Measurements from ENCODE around the gene KLHL36. TPM values are rescaled to one million over a fixed set of nuclear protein-coding genes. Genes with fewer than 3 reads are reported as not detected.
A peak's percentile ranks its signal among the peaks of the same experiment; 100 is the strongest.

KLHL36 gene
- total RNA-seq, 6 experiments from 2014 or later: 20.1 to 31.3 (median 21.9) TPM

DNA sequence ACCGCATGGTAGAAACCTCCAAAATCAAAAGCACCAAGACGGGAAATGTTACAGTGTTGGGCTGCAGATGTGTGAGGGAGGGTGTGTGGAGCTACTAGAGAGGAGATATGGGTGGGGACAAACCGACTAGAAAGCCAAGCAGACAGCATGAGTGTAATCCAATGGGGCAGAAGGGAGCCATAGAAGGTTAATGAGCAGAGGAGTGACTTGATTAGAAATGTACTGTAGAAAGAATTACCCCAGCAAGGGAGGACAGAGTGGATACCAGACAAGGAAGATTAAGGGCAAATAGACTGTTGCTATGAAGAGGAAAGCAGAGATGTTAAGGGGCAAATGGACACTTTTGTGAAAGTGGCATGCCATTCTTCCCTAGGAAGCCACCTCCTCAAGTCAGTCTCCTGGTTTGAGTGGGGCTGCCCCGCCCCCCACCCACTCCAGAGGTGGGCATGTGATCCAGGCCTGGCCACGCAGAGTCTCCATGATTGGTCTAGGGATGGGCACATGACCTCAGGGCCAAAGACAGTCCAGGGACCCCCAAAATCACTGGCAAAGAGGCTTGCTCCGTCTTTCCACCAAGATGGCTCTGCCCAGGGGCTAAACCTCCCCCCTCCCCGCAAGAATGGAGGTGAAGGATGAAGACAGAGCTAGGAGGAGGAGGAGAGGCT lies 34.8 kb upstream of the KLHL36 start:
- H3K9me3 ChIP-seq: no peaks in the 10 kb centered on the region
- intact Hi-C loops (cut with DNase I): loop anchor here in 1 of 2 donors (5.0 kb wide), 1 partner anchor 91 kb away; no protein-coding TSS in a partner anchor
- no peak for TF ChIP-seq POLR2A (IDR thresholded peaks at IDR 0.05)
- TF ChIP-seq, protein P1, sequence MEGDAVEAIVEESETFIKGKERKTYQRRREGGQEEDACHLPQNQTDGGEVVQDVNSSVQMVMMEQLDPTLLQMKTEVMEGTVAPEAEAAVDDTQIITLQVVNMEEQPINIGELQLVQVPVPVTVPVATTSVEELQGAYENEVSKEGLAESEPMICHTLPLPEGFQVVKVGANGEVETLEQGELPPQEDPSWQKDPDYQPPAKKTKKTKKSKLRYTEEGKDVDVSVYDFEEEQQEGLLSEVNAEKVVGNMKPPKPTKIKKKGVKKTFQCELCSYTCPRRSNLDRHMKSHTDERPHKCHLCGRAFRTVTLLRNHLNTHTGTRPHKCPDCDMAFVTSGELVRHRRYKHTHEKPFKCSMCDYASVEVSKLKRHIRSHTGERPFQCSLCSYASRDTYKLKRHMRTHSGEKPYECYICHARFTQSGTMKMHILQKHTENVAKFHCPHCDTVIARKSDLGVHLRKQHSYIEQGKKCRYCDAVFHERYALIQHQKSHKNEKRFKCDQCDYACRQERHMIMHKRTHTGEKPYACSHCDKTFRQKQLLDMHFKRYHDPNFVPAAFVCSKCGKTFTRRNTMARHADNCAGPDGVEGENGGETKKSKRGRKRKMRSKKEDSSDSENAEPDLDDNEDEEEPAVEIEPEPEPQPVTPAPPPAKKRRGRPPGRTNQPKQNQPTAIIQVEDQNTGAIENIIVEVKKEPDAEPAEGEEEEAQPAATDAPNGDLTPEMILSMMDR (IDR thresholded peaks at IDR 0.05): no peak
- ATAC-seq: no peak
- peaks cover 0 to 7% (median 0%) of the 10 kb centered on the region in 4 donors for H3K4me1 ChIP-seq
- H3K36me3 ChIP-seq: no peaks in the 10 kb centered on the region
- peaks cover 0 to 9% of the 10 kb centered on the region in 2 donors for H3K27me3 ChIP-seq
- DNase-seq: no peak
- H3K27ac ChIP-seq: no peak overlapping the region
- H3K4me3 ChIP-seq: no peak overlapping the region
- WGBS (ENCODE audit: insufficient coverage, low coverage, low lambda C conversion rate, missing lambda C conversion rate): 79% methylated on average over 4 of the region's 7 CpGs

DNA sequence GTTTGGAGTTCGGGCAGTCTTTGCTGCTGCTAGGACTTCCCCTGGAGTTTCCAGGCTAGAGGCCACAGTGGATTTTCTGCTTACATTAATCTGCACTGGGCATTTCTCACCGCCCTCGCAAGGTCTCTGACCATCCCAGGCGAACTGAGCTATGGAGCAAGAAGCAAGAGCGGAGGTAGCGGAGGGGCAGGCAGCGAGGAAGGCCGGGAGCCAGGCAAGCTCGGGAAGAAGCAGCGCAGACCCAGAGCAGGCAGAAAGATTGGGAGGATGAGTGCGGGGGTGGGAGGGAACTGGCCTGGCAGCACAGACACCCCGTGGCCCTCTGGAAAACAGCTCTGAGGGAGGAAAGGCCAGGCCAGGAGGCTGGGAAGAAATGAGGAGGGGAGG lies 34.2 kb upstream of the KLHL36 start:
- WGBS (ENCODE audit: insufficient coverage, low coverage, low lambda C conversion rate, missing lambda C conversion rate): 56% methylated on average over 12 of the region's 12 CpGs
- Histone ChIP-seq H3K4me1 (peaks cover 0 to 7% (median 0%) of the 10 kb centered on the region in 4 donors), H3K36me3 (no peaks in the 10 kb centered on the region), H3K27ac (no peak overlapping the region), H3K9me3 (no peaks in the 10 kb centered on the region), H3K27me3 (peaks cover 0 to 9% of the 10 kb centered on the region in 2 donors), H3K4me3 (no peak overlapping the region)
- TF ChIP-seq, protein P1 (IDR thresholded peaks at IDR 0.05): no peak
- TF ChIP-seq POLR2A (IDR thresholded peaks at IDR 0.05): no peak
- ATAC-seq (peak in 1 of 4 donors; percentile 2), DNase-seq (no peak)
- intact Hi-C loops (cut with DNase I): loop anchor here in 1 of 2 donors (5.0 kb wide), 1 partner anchor 92 kb away; no protein-coding TSS in a partner anchor

DNA sequence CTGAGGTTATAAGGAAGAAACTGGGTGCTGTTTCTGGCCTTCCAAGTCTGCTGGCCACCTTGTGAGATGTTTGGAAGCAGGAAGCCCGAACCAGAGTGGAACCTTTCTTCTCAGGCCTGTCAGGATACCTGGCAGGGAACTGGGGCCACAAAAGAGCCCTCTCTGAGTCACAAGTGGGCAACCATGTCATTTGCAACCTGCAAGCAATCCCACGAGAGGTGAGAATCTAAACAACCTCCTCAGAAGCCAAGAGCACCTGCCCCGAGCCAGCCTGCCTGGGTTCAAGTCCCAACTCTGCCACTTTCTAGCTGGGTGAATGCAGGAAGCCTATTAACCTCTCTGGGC lies 33.7 kb upstream of the KLHL36 start:
- Histone ChIP-seq H3K4me3 (no peak overlapping the region), H3K27ac (no peak overlapping the region), H3K27me3 (peaks cover 0 to 9% of the 10 kb centered on the region in 2 donors), H3K36me3 (no peaks in the 10 kb centered on the region), H3K9me3 (no peaks in the 10 kb centered on the region), H3K4me1 (peaks cover 0 to 7% (median 0%) of the 10 kb centered on the region in 4 donors)
- no peak for DNase-seq
- TF ChIP-seq POLR2A (IDR thresholded peaks at IDR 0.05): no peak
- TF ChIP-seq, protein P1 (IDR thresholded peaks at IDR 0.05): no peak
- intact Hi-C loops (cut with DNase I): loop anchor here in 1 of 2 donors (5.0 kb wide), 1 partner anchor 92 kb away; no protein-coding TSS in a partner anchor
- no CpG with 5 or more reads among the region's 3 CpGs for WGBS (ENCODE audit: insufficient coverage, low coverage, low lambda C conversion rate, missing lambda C conversion rate)
- ATAC-seq: no peak

DNA sequence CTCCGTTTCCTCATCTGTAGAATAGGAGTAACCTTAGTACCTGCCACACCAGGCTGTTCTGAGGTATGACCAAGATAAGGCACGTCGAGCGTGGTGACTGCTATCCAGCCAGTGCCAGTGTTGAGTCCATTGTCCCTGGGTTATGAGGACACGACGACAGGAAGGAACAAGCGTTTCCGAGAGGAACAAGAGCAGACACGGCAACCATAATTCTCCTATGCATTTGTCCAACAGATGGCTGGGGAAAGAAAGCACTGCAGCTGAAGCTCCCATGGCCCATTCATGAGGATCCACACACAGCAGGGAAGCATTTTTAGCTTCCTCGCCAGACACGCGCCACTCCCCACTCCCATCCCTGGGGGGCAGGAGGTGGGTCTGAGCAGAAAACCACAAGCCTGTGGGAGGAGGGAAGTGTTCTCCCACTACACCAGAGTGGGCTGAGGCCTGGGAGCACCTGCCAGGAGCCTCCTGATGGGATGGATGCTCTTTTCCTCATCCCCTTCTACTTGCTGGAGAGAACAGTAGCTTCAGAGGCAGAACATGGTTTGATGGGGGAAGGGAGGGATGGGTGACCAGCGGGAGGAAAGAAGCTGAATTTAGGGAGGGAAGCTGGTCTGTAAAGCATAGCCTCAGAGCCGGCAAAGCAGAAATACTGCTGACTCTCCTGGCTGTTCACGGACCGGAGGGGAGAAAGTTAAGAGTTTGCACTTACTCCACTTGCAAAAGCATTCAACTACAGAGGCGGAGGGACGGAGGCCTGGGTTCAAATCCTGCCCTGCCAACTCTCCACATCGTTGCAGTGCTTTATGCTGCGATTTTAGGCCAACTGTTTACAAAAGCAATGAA lies 33.1 kb upstream of the KLHL36 start:
- peak overlapping the region; percentile 4 to 66 (median 16) for H3K4me3 ChIP-seq
- H3K27ac ChIP-seq: no peak overlapping the region
- DNase-seq (no peak), ATAC-seq (peak in 2 of 4 donors; percentile 12 to 42)
- intact Hi-C loops (cut with DNase I): loop anchor here in 1 of 2 donors (5.0 kb wide), 1 partner anchor 93 kb away; no protein-coding TSS in a partner anchor
- 61% methylated on average over 19 of the region's 20 CpGs for WGBS (ENCODE audit: insufficient coverage, low coverage, low lambda C conversion rate, missing lambda C conversion rate)
- H3K4me1 ChIP-seq: peaks cover 0 to 7% (median 0%) of the 10 kb centered on the region in 4 donors
- TF ChIP-seq, protein P1 (IDR thresholded peaks at IDR 0.05): no peak
- no peak for TF ChIP-seq POLR2A (IDR thresholded peaks at IDR 0.05)
- no peaks in the 10 kb centered on the region for H3K9me3 ChIP-seq
- H3K36me3 ChIP-seq: no peaks in the 10 kb centered on the region
- H3K27me3 ChIP-seq: peaks cover 0 to 9% of the 10 kb centered on the region in 2 donors

All from right lobe of liver (tissue), 6 donors.